ENCODE measurements around the gene MORC2.
A peak's percentile ranks its signal among the peaks of the same experiment; 100 is the strongest.

MORC2 gene

DNA sequence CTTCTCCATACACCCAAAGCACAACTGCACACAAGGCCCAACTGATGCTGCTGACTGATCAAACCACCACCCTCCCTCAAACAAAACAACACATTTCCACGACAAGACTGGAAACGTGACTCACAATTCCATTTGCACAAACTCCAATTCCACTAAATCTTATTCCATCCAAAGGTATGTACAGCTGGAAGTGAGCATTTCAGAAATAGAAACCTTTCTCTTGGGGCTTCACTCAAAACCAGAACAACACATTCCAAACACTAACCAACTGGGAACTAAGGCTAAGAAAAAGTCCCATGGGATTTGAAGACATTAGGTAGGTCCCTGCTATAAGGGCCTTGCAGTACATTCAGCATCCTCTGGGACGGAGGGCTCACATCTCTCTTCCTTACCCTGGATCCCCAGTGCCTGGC lies 19.6 kb downstream of the MORC2 start:
- DNase-seq, result no peak

- peak; percentile 10 for DNase-seq
Observed at GRCh38 chr22:30947816-30948454, 20.6 kb downstream of the MORC2 start.

DNA sequence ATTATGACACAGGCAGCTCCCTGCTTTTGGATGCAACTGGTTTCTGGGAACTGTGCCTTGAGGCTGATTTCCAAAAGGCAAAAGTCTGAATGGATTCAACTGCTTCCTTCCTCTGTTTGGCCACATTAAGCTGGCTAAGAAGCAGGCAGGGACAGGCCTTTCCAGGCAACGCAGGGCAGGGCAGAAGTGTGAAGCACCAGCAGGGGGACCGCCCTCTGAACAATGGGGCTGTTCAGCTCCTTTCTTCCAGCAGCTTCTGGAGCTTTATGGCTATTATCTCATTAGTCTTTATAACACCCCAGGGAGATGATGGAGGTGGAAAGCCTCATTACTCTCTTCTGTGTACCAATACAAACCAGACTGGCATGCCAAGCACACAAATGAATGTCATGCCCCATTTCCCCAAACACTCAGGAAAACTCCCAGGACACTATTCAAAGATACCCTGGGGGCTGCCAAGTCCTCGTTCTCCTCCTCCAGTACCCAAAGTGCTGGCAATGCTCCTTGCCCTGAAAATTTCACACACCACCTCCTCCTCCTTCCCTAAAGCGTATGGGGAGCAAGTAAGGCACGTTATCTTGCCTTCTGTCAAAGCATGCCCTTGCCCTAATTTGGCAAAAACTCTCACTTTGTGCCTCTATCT lies 21.3 kb downstream of the MORC2 start:
- no peak for DNase-seq

DNA sequence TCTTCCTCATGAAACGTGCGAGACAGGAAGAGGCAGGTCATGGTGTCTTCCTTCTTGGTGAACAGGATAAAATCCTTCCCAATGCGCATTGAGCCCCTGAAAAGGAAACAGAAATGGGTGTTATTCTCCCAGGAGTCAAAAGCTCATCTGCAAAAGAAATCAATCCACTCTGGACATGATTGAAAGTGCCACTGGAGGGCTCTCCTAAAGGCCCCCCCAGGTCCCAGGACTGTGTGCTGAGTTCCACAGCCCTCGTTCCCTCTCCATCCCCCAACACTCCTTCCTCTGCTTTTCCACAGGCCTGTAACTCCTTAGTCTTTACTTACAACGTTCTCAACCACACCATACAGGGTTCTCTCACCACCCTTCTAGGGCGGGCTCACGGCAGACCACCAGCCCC lies 22.2 kb downstream of the MORC2 start:
- no peak for DNase-seq

DNA sequence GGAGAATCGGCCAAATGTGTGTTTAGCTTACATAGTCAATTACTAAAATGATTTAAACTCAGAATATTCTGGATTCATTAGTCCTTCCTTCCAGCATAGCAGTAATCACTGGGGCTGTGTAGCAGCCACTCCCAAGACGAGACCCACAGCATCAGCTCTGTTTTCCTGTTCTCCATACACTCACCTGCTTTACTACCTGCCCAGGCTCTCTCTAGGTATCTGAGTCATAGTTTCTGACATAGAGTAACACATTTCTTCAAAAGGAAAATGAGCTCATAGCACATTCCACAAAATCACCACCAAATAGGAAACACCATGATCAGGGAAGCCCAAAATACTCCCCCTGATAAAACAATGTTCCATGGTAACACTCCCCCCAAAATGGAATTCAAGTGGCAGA lies 22.9 kb downstream of the MORC2 start:
- DNase-seq, result no peak

- DNase-seq, result no peak
Observed at GRCh38 chr22:30944986-30945385, 23.6 kb downstream of the MORC2 start.

DNA sequence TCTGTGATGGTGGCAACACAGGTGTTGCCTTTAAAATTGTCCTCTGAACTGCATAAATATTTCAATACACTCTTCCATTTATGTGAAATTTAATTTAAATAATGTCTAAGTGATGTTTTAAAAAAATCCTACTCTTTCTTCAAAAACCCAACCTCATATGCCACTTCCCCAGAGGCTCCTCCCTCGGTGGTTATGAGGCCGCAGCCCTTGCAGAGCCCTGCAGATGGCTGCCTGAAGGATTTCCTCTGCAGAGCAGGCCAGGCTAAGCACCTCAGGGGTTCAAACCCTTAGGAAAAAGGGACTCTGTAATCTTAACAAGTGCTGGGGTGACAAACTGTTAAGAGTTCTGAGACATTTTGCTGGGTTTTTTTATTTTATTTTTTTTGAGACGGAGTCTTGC lies 25.2 kb downstream of the MORC2 start:
- DNase-seq, result peak; percentile 26

DNA sequence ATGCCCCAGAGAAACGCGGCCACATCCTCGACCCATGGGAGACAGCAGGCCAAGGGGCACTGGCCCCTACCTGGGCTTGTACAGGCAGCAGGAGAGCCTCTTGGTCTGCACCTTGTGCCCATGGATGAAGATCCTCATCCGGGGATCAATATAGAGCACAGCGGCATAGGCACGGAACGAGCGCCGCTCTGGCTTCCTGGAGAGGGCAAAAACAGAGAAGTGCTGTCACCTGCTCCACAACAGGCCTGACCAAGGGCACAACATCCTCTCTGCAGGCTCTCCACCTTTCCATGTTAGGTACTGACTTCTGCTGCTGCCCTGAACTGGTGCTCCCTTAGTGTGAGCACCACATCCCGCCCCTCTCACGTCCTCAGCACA lies 27.2 kb downstream of the MORC2 start:
- no peak for DNase-seq

GRCh38 chr22:30940685-30941362 lies 27.8 kb downstream of the MORC2 start:
- no peak for DNase-seq

- DNase-seq, result no peak
Observed at GRCh38 chr22:30934053-30934452, 34.5 kb downstream of the MORC2 start.

- no peak for DNase-seq
Observed at GRCh38 chr22:30933457-30933856, 35.1 kb downstream of the MORC2 start.

GRCh38 chr22:30932661-30933060 lies 35.9 kb downstream of the MORC2 start:
- no peak for DNase-seq

GRCh38 chr22:30931541-30932300 lies 36.9 kb downstream of the MORC2 start:
- no peak for DNase-seq

DNA sequence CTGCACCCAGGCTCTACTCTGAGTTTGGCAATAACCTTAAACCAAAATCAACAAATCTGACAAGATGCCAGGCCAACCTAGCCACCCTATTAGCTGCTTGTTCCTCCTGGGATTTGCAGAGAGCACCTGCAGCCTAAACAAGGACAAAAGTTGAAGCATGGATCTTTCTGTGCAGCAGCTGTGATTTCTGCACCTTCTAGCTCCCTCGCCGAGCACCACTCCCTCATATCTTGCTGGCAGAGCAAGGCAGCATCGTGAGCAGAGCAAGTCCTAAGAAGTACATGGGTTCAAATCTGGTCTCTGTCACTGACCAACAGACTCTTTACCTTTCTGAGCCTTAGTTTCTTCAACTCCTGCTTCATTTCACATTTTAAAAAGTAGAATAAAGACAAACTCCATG lies 38.3 kb downstream of the MORC2 start:
- DNase-seq, result no peak

GRCh38 chr22:30928401-30928800 lies 40.2 kb downstream of the MORC2 start:
- no peak for DNase-seq

DNA sequence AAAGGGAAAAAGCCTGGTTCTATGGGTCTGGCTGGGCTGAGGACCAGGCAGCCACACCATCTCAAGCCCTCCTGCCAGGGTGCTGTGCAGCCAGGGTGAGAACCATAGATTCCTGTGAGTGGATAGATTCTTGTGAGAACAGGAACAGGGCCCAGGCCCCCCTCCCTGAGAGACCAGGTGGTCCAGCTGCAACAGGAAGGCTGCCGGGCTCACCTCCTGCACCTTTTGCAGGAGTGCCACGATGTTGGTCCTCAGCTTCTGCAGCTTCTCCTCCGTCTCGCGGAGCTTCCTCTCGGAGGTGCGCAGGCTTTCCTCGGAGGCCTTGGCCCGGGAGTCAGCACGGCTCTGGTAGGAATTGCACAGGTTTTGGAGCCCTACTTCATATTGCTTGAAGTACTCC lies 40.8 kb downstream of the MORC2 start:
- DNase-seq, result no peak

GRCh38 chr22:30926706-30927105 lies 41.9 kb downstream of the MORC2 start:
- no peak for DNase-seq

GRCh38 chr22:30925667-30926066 lies 42.9 kb downstream of the MORC2 start:
- DNase-seq, result no peak

GRCh38 chr22:30923168-30923900 lies 45.2 kb downstream of the MORC2 start:
- no peak for DNase-seq

DNA sequence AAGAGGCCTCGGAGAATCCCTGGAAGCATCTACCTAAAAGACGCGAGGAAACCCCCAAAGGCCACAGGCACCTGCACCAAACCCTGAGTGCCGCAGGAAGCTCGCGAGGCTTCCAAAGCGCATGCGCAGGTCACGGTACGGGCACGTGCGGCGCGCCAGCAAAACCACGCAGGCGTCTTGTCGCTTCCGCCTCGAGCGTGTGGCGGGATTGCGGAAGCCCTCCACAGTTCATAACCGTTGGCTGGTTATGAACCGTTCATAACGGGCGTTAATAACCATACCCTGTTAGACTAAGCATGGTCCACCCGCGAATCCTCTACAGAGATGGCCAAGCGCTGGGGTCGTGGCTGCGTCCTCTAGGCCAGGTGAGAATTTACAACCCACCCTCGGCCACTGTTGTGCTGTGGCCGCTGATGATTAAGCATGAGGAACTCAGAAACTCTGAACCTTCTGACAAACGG lies 46.4 kb downstream of the MORC2 start:
- DNase-seq, result peak; percentile 69

DNA sequence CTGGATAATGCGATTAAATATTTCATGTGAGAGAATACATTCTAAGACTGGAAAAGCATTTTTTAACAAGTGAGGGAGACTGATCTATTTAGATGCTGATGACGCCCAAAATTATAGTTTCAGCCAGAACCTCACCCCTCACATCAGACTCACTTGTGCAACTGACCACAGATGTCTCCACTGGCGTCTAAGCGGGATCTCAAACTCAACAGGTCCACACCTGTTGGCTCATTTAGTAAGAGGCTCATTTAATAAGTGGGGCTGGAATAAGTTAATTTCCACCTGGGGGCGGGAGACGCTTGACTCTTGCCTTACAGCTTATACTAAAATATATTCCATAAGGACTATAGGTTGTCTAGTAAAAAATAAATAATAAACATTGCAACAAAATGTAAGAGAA lies 47.5 kb downstream of the MORC2 start:
- no peak for DNase-seq

DNA sequence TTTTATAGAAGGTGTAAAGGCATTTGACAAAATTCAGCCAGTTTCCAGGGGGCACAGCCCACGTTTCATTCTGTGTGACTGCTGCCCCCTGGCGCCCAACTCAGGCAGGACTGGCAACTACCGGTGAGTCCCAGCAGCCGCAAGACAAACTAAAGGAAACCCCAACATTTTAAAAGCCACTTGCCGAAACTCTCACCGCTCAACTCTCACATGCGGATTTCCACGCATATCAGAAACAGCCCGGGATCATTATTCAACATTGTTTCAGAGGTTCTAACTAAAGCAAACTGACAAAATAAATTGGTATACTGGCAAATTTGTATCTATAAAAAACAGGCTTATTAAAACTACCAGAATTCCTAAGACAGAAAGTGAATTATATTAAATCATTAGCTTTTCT lies 48.2 kb downstream of the MORC2 start:
- DNase-seq, result peak; percentile 80

DNA sequence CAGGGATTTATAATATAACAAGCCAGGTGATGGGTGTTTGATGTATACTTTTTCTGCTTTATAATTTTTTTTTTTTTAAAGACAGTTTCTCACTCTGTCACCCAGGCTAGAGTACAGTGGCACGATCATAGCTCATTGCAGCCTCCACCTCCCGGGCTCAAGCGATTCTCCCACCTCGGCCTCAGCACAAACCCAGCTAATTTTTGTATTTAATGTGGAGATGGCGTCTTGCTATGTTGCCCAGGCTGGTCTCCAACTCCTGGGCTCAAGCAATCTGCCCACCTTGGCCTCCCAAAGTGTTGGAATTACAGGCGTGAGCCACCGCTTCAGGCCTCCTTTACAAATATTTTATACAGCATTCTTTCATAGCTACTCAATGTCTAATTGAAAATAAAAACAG lies 48.6 kb downstream of the MORC2 start:
- no peak for DNase-seq
